Heart right ventricle (tissue), 16 donors: ENCODE results near the gene CST6. TPM values are rescaled to one million over a fixed set of nuclear protein-coding genes. Genes with fewer than 3 reads are reported as not detected.
"Not testable (repeated sequence)": the region's sequence is repeated elsewhere in the genome, so short reads cannot be mapped to it uniquely, and the experiment has no call there.

ENCODE experiments used
- ATAC-seq, 8 donors: fragments of 200-7000 bp; cut with Tn5 transposase; one replicate each; pipeline ENCODE4 v1.9.1; 2020; ENCODE audit warnings: mild to moderate bottlenecking in 8 of 8, moderate library complexity in 8 of 8, moderate number of reproducible peaks in 1 of 8
- DNase-seq, 2 donors: peaks; one replicate each; pipeline ENCODE4 v3.0.0-alpha.2; 2020
- H3K27ac ChIP-seq, 10 donors: fragments of 200-600 bp; sonication (generic) in 2 of 10; one replicate each; pipeline versions ENCODE4 v1.5.0 to v1.8.0; 2020 to 2022; ENCODE audit warnings: mild to moderate bottlenecking in 3 of 10
- H3K27me3 ChIP-seq, 7 donors: fragments of 200-600 bp; one replicate each; pipeline ENCODE4 v1.8.0; 2021 to 2022; ENCODE audit warnings: mild to moderate bottlenecking in 2 of 7
- H3K36me3 ChIP-seq, 9 donors: fragments of 200-600 bp; sonication (generic) in 1 of 9; one replicate each; pipeline versions ENCODE4 v1.5.0 to v1.8.0; 2020 to 2022; ENCODE audit warnings: mild to moderate bottlenecking in 2 of 9
- H3K4me1 ChIP-seq, 9 donors: fragments of 200-600 bp; sonication (generic) in 1 of 9; one replicate each; pipeline versions ENCODE4 v1.5.0 to v1.8.0; 2020 to 2022; ENCODE audit warnings: mild to moderate bottlenecking in 4 of 9
- H3K4me3 ChIP-seq, 10 donors: fragments of 200-600 bp; sonication (generic) in 2 of 10; one replicate each; pipeline versions ENCODE4 v1.5.0 to v1.8.0; 2020 to 2022; ENCODE audit warnings: mild to moderate bottlenecking in 7 of 10, moderate library complexity in 2 of 10
- H3K9me3 ChIP-seq, 11 donors: fragments of 200-600 bp in 10 of 11; sonication (generic) in 2 of 11; one replicate each; pipeline versions ENCODE4 v1.5.0 to v1.8.0; 2013 to 2022; ENCODE audit warnings: mild to moderate bottlenecking in 2 of 11, control low read depth in 1 of 11, moderate library complexity in 1 of 11
- WGBS, 2 donors: extraction: QIAGEN DNeasy Blood & Tissue Kit; methylation state at CpG; one replicate each; pipeline ENCODE4 v1.1.7; 2013; ENCODE audit warnings: inconsistent platforms in 1 of 2; 5-methylcytosine and 5-hydroxymethylcytosine counted together
- intact Hi-C, 10 donors: fragments of 100-400 bp; cut with DNase I; formaldehyde crosslinking; loops; one replicate each; pipeline versions ENCODE4 v1.11.1 to v1.14.2; 2022
- polyA plus RNA-seq, 2 donors: library from polyadenylated mRNA; stranded (reverse); fragments of 200-250 nt; gene quantifications; one replicate each; pipeline ENCODE4 v1.2.3, GENCODE V29; 2013
- total RNA-seq, 10 donors: library from RNA; stranded (reverse); fragmentation: NEBNext Ultra II Directional in 3 of 10; extraction: Animal tissue kit (Norgen Biotek cat#: 25700) in 3 of 10; gene quantifications; one replicate each; pipeline versions ENCODE4 v1.2.1 to v1.2.4, GENCODE V29; 2021 to 2023
- TF ChIP-seq, protein P1 (sequence below), 9 donors: fragments of 200-600 bp; sonication (generic) in 2 of 9; IDR thresholded peaks; one replicate each; pipeline versions ENCODE4 v1.5.0 to v1.8.0; 2021 to 2022; ENCODE audit warnings: antibody characterized with exemption in 9 of 9, mild to moderate bottlenecking in 5 of 9, moderate library complexity in 1 of 9
- donor health status: Arrhythmogenic right ventricular cardiomyopathy.
- donor health status: ischemic (EF 13 %, LVEDD 7.1; RV severe dilation, severe dysfunction).
- donor health status: healthy with polysubstance abuse.
- donor health status: DM: no; HTN: yes; CAD: no.
- donor health status: DM: no; HTN: no; CAD: no.
- donor health status: ischemic (EF 25% LVEDD 6.9; RV normal size, moderate dysfunction).
- donor health status: ischemic (EF 25% LVEDD 5.7; RV mildly dilated, moderate dysfunction).
- donor health status: healthy.
- donor health status: DM: yes; HTN: yes; CAD: no.
- donor health status: Ischemic cardiomyopathy.
- donor health status: ischemic (EF 35%, LVEDD 5.7; RV mildly dilated, moderate dysfunction).
- donor health status: nonischemic (EF 11% LVEDD 7.7; RV severe dilation, severe dysfunction).
- donor health status: DM: yes; HTN: yes; CAD: no.
- donor health status: PGD.
- donor health status: ischemic (EF 29% LVEDD 5.4; RV normal size, mild dysfunction).
- donor health status: nonischemic (EF 23%, LVEDD 6.1; RV moderate dilation, normal function).

Gene CST6
- total and polyA plus RNA-seq, 12 donors: 0.35 to 2.6 (median 0.44) TPM; not detected in 7

DNA sequence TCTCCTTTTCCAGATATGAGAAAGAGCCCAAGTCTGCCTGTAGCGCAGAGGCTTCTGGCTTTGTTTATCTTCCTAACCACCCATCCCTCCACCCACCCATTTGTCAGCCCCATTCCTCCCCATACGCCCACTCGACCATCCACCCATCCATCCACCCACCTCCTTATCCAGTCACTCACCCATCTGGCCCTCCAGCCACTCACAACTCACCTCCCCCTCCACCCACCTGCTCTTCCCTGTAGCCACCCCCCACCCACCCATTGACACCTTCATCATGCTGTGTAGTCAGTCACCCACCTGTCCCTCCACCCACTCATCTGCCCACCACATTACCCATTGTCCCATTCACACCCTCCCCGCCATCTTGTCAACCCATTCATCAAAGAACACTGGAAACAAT is 5.5 kb downstream of the CST6 start:
- intact Hi-C loops: no loop called here
- no peak overlapping the region for H3K27ac ChIP-seq
- H3K9me3 ChIP-seq: no peaks in the 10 kb centered on the region
- DNase-seq (no peak), ATAC-seq (no peak)
- no peak overlapping the region for H3K4me3 ChIP-seq
- H3K27me3 ChIP-seq: peaks cover under 1 to 16% (median 13%) of the 10 kb centered on the region in 7 donors
- TF ChIP-seq, protein P1, sequence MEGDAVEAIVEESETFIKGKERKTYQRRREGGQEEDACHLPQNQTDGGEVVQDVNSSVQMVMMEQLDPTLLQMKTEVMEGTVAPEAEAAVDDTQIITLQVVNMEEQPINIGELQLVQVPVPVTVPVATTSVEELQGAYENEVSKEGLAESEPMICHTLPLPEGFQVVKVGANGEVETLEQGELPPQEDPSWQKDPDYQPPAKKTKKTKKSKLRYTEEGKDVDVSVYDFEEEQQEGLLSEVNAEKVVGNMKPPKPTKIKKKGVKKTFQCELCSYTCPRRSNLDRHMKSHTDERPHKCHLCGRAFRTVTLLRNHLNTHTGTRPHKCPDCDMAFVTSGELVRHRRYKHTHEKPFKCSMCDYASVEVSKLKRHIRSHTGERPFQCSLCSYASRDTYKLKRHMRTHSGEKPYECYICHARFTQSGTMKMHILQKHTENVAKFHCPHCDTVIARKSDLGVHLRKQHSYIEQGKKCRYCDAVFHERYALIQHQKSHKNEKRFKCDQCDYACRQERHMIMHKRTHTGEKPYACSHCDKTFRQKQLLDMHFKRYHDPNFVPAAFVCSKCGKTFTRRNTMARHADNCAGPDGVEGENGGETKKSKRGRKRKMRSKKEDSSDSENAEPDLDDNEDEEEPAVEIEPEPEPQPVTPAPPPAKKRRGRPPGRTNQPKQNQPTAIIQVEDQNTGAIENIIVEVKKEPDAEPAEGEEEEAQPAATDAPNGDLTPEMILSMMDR (IDR thresholded peaks at IDR 0.05): no peak
- H3K36me3 ChIP-seq: no peaks in the 10 kb centered on the region
- H3K4me1 ChIP-seq: peaks cover 1 to 34% (median 15%) of the 10 kb centered on the region in 9 donors
- WGBS, 2 donors: 76 to 90% methylated on average over 4 of the region's 4 CpGs

DNA sequence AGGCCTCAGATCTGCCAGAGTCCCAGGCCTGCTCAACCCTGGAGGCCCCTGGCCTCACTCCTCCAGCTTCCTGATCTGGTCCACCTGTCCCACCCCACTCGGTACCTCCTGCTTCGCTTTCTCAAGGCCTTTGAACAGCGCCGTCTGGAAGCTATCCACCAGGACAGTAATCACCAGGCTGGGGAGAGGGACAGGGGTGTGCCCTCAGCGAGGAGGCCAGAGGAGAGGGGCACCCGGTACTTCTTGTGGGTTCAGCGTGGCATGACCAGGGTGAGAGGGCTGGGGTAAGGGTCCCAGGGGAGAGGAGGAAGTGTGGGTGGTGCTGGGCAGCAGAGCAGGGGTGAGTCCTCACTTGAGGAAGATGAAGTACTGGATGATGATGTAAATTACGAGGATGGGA is 8.4 kb downstream of the CST6 start:
- WGBS, 2 donors: 74 to 75% methylated on average over 8 of the region's 8 CpGs

DNA sequence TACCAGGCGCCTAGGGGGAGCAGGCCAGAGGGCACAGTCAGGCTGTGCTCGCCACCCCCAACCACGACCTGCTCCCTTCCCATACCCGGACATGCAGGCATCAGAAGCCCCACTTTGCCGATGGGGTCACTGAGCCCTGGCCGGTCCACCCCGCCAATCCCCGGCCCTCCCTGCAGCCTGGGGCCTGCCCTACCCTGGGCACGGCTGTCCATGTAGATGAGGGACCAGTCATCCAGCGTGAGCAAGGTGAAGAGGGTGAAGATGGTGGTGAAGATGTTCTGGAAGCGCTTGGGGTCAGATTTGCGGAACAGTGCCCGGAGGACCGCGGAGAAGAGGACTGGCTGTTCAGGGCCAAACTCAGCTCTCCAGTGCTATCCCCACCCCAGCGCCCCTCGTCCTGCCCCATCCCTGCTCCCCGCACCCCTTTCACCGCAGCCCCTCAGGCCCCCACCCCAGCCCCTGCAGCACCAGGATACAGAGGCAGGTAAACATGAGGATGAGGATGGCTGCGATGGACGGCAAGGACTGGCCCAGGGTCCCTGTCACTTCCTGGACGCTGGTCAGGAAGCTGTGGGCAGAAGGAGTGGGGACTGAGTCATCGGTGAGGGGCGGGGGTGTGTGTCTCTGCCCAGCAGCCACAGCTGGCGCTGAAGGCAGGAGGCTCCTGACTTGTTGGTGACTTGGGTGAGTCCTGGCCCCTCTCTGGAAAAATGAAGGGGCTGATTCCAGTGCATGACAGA is 9.0 kb downstream of the CST6 start:
- ATAC-seq (peak in 1 of 8 donors; percentile 40), DNase-seq (no peak)
- Histone ChIP-seq H3K9me3 (no peaks in the 10 kb centered on the region), H3K27me3 (peaks cover 0 to 9% (median 7%) of the 10 kb centered on the region in 7 donors), H3K27ac (peak overlapping the region in 1 of 10 donors; percentile 66), H3K4me3 (peak overlapping the region in 1 of 10 donors; percentile 18), H3K36me3 (no peaks in the 10 kb centered on the region), H3K4me1 (peaks cover 1 to 26% (median 11%) of the 10 kb centered on the region in 9 donors)
- intact Hi-C loops: no loop called here
- 86 to 88% methylated on average over 22 to 25 of the region's 25 CpGs for WGBS, 2 donors
- TF ChIP-seq, protein P1 (IDR thresholded peaks at IDR 0.05): no peak

More for the DNA sequence above, 8.4 kb downstream of the CST6 start:
- Histone ChIP-seq H3K4me3 (peak overlapping the region in 1 of 10 donors; percentile 18), H3K27ac (no peak overlapping the region), H3K36me3 (no peaks in the 10 kb centered on the region), H3K27me3 (peaks cover 0 to 9% (median 7%) of the 10 kb centered on the region in 7 donors), H3K9me3 (no peaks in the 10 kb centered on the region), H3K4me1 (peaks cover 5 to 26% (median 17%) of the 10 kb centered on the region in 9 donors)
- ATAC-seq (no peak), DNase-seq (no peak)
- TF ChIP-seq, protein P1 (IDR thresholded peaks at IDR 0.05): no peak
- intact Hi-C loops: no loop called here

DNA sequence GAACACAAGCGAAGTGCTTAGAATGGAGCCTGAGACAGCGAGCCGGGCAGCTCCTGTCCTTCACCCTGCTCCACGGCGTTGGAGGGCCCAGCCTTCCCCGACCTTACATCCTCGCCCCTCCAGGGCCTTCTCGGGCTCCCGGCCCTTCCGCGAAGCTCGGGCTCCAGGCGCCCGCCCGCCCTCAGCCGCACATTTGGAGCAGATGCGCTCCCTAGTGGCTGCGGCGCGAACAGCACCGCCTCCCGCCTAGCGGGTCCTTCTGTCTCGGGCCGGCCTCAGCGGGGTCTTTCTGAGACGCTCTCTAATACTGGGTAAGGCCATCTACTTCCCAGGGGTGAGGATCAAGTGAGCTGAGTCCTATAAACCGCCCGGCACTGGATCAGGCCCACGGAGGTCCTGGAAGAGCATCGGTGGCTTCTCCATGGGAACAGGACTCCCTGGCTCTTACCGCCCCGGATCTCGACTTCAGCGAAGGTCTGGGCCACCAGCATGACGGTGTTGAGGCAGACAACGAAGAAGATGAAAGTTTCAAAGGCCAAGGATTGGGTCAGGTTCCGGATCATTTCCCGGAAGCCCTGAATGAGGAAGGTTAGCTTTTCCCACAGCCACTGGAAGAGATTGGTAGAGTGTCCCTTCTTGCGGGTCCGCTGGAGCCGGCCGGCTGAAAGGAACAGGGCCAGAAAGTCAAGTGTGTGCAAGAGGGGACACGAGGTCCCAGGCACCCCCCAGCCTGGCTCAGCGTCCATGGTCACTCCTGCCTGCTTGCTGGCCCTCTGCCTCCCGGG is 10.8 kb downstream of the CST6 start:
- H3K27me3 ChIP-seq: peaks cover 0 to 9% (median 7%) of the 10 kb centered on the region in 7 donors
- TF ChIP-seq, protein P1 (IDR thresholded peaks at IDR 0.05): peak; percentile 89 to 98 (median 95)
- DNase-seq (peak; percentile 65 to 81), ATAC-seq (peak; percentile 62 to 87 (median 85))
- no peak overlapping the region for H3K27ac ChIP-seq
- intact Hi-C loops: no loop called here
- peak overlapping the region in 7 of 10 donors; percentile 4 to 29 (median 17) for H3K4me3 ChIP-seq
- H3K4me1 ChIP-seq: peaks cover 0 to 26% (median 8%) of the 10 kb centered on the region in 9 donors
- 20% methylated on average over 45 to 46 of the region's 46 CpGs for WGBS, 2 donors
- H3K9me3 ChIP-seq: no peaks in the 10 kb centered on the region
- H3K36me3 ChIP-seq: no peaks in the 10 kb centered on the region

DNA sequence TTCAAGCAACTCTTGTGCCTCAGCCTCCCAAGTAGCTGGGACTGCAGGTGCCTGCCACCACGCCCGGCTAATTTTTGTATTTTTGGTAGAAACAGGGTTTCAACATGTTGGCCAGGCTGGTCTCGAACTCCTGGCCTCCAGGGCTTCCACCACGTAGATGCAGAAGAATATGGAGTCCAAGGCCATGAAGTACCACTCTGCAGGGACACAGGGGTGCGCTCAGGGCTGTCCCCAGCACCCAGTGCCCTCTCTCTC is 11.3 kb downstream of the CST6 start:
- WGBS, 2 donors: 72 to 83% methylated on average over 5 of the region's 5 CpGs
- DNase-seq, intact Hi-C loops, ATAC-seq, H3K9me3 ChIP-seq, H3K27ac ChIP-seq, H3K4me3 ChIP-seq, H3K36me3 ChIP-seq: not testable (repeated sequence)
- Histone ChIP-seq H3K4me1 (peaks cover 0 to 26% (median 8%) of the 10 kb centered on the region in 9 donors), H3K27me3 (peaks cover 0 to 12% (median 7%) of the 10 kb centered on the region in 7 donors)
